Ishikawa (cell line): ENCODE measurements around the gene MEGF6.

Source experiments
- CEBPB ChIP-seq: IDR thresholded peaks from 2 replicates; pipeline ENCODE4 v1.6.1; 2012
- CREB1 ChIP-seq: IDR thresholded peaks from 2 replicates; pipeline ENCODE4 v1.6.1; 2012; ENCODE audit warnings: low read depth
- EGR1 ChIP-seq: IDR thresholded peaks from 2 replicates; pipeline ENCODE4 v1.6.1; 2012
- EP300 ChIP-seq: IDR thresholded peaks from 2 replicates; pipeline ENCODE4 v1.6.1; 2012; ENCODE audit warnings: borderline replicate concordance
- FOXM1 ChIP-seq: IDR thresholded peaks from 2 replicates; pipeline ENCODE4 v1.6.1; 2012; ENCODE audit warnings: low read depth, borderline replicate concordance
- MAX ChIP-seq: IDR thresholded peaks from 2 replicates; pipeline ENCODE4 v1.6.1; 2012
- NFIC ChIP-seq: IDR thresholded peaks from 2 replicates; pipeline ENCODE4 v1.6.1; 2012
- RAD21 ChIP-seq: IDR thresholded peaks from 2 replicates; pipeline ENCODE4 v1.6.1; 2012; ENCODE audit warnings: low read depth
- REST ChIP-seq: IDR thresholded peaks from 2 replicates; pipeline ENCODE4 v1.6.1; 2012; ENCODE audit warnings: low read depth, mild to moderate bottlenecking
- TAF1 ChIP-seq: IDR thresholded peaks from 2 replicates; pipeline ENCODE4 v1.6.1; 2012; ENCODE audit warnings: low read depth, mild to moderate bottlenecking
- TCF12 ChIP-seq: IDR thresholded peaks from 2 replicates; pipeline ENCODE4 v1.6.1; 2012; ENCODE audit warnings: low read depth
- TEAD4 ChIP-seq: IDR thresholded peaks from 2 replicates; pipeline ENCODE4 v1.6.1; 2012
- YY1 ChIP-seq: IDR thresholded peaks from 2 replicates; pipeline ENCODE4 v1.6.1; 2012; ENCODE audit warnings: low read depth
- ZBTB7A ChIP-seq: IDR thresholded peaks from 2 replicates; pipeline ENCODE4 v1.6.1; 2012; ENCODE audit warnings: low read depth
- TF ChIP-seq, protein P1 (sequence below): IDR thresholded peaks from 2 replicates; pipeline ENCODE4 v1.6.1; 2012

Gene MEGF6

DNA sequence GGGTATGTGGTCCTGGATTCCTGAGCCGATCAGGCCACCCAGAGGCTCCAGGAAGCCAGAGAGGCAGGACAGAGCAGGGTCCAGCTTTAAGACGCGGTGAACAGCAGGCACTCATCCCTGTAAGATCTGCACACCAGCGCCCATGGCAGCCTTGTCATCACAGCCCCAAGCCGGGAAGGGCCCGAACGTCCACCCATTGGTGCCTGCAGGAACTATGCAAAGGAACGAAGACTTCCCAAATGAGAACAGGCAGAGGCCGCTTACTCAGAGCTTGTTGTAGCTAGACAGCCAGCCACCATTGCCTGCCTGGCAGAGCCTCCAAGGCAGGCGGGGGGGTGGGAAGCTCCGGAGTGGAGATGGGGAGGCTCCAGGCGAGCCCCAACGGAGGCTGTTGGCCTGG lies 169.0 kb downstream of the MEGF6 start:
- TF ChIP-seq MAX (no peak), TCF12 (no peak), RAD21 (no peak), REST (no peak), TAF1 (no peak), EGR1 (no peak), CEBPB (no peak)
- TF ChIP-seq, protein P1, sequence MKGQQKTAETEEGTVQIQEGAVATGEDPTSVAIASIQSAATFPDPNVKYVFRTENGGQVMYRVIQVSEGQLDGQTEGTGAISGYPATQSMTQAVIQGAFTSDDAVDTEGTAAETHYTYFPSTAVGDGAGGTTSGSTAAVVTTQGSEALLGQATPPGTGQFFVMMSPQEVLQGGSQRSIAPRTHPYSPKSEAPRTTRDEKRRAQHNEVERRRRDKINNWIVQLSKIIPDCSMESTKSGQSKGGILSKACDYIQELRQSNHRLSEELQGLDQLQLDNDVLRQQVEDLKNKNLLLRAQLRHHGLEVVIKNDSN: no peak

GRCh38 chr1:3441880-3442279 lies 169.4 kb downstream of the MEGF6 start:
- no peak for TF ChIP-seq YY1
- TF ChIP-seq EGR1: no peak
- TF ChIP-seq CEBPB: no peak
- no peak for TF ChIP-seq TCF12
- no peak for TF ChIP-seq CREB1
- no peak for TF ChIP-seq EP300
- TF ChIP-seq REST: no peak
- TF ChIP-seq MAX: no peak
- TF ChIP-seq ZBTB7A: no peak
- TF ChIP-seq NFIC: no peak
- TF ChIP-seq RAD21: no peak
- TF ChIP-seq TAF1: no peak
- TF ChIP-seq, protein P1: no peak
- TF ChIP-seq TEAD4: no peak
- no peak for TF ChIP-seq FOXM1

DNA sequence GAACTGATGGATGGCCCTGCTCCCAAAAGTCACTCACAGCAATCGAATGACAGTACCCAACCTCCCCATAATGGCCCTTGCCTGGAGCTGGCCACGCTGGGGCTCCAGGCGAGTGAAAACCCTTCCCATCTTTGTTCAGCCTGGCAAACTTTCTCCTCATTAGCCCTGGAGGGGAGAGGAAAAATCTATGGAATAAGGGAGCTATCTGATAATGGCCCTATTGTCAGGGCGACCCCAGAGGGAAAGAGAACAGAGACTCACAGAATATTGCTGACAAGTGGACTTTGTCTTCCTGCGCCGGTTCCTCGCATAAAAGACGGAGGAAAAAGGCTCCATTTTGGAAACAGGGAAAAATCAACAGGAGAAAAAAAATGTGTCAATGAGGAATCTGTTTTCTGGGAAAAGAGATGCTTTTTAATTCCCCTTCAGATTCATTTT lies 169.9 kb downstream of the MEGF6 start:
- TF ChIP-seq RAD21: no peak
- TF ChIP-seq CEBPB: no peak
- TF ChIP-seq TCF12: no peak
- no peak for TF ChIP-seq EP300
- TF ChIP-seq MAX: no peak
- no peak for TF ChIP-seq REST
- TF ChIP-seq NFIC: no peak
- no peak for TF ChIP-seq TEAD4
- no peak for TF ChIP-seq YY1
- TF ChIP-seq FOXM1: no peak
- no peak for TF ChIP-seq ZBTB7A
- no peak for TF ChIP-seq TAF1
- TF ChIP-seq CREB1: no peak

DNA sequence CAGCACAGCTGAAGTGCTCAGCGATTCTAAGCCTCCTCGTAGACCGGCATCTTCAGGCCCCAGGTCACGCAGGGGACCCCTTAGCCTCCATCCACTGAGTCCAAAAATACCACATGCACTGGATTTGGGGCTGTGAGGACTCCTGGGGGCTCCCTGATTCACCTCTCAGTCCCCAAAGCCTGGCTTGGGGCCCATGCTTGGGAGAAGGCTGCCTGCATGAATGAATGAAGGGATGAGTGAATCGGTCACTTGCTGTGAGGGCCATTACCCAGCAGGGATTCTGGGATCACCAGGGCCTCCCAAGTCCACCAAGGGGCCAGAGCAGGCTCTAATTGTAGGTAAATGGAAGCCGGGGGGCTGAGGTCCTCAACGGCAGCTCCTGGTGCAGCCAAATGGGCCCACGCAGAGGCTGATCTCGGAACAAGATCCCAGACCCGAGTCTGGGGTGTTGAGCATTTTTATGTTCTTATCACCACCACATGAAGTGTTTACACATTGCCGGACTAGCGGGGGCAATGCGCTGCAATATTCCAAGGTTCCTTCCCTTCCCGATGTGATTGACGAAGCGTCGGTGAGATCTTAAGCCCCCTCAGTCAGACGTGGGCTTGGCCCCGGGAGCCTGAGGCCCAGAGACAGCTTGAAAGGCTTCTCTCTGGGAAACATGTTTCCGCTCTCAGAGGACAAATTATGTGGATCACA lies 170.4 kb downstream of the MEGF6 start:
- TF ChIP-seq CREB1 (no peak), ZBTB7A (no peak), YY1 (no peak), EGR1 (no peak), TCF12 (no peak), EP300 (no peak), MAX (no peak), TEAD4 (no peak), NFIC (no peak), TAF1 (no peak), CEBPB (no peak), RAD21 (no peak), FOXM1 (no peak), REST (no peak)
- TF ChIP-seq, protein P1: no peak
